Measurements from ENCODE around the gene TMEM98.
"Not testable (repeated sequence)": the region's sequence is repeated elsewhere in the genome, so short reads cannot be mapped to it uniquely, and the experiment has no call there.

TMEM98 gene

DNA sequence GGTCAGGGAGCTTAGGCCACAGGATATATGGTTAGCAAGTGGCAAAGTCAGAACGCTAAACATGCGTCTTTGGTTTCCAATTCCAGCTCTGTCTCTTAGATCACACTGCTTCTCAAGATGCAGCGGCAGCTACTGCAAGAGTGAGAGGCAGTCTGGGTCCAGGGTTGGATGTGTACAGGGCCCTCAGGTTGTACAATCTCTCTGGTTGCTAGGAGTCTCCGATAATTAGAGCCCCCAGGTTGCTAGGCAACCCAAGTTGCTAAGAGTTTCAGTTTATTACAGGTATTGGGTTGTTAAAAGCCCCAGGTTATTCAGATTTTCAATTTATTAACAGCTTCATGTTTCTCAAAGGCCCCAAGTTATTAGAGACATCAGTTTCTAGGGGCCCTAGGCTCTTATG, 48.2 kb downstream of the TMEM98 start:
- no peaks in the 10 kb centered on the region for H4K20me1 ChIP-seq (ENCODE audit: insufficient read depth, low read length)
- peak overlapping the region; percentile 44 for H3K9ac ChIP-seq (ENCODE audit: low read length)
- no peaks in the 10 kb centered on the region for H3K9me2 ChIP-seq (replicated peaks; ENCODE audit: insufficient read depth, low read length)
- H2AFZ ChIP-seq (ENCODE audit: low read length), result no peak overlapping the region
- TF ChIP-seq EZH2phosphoT487 (IDR thresholded peaks at IDR 0.05; ENCODE audit: low read length) (no peak), EZH2 (optimal IDR thresholded peaks at IDR 0.05; ENCODE audit: low read depth, low read length) (no peak)
- TF ChIP-seq, protein P1, sequence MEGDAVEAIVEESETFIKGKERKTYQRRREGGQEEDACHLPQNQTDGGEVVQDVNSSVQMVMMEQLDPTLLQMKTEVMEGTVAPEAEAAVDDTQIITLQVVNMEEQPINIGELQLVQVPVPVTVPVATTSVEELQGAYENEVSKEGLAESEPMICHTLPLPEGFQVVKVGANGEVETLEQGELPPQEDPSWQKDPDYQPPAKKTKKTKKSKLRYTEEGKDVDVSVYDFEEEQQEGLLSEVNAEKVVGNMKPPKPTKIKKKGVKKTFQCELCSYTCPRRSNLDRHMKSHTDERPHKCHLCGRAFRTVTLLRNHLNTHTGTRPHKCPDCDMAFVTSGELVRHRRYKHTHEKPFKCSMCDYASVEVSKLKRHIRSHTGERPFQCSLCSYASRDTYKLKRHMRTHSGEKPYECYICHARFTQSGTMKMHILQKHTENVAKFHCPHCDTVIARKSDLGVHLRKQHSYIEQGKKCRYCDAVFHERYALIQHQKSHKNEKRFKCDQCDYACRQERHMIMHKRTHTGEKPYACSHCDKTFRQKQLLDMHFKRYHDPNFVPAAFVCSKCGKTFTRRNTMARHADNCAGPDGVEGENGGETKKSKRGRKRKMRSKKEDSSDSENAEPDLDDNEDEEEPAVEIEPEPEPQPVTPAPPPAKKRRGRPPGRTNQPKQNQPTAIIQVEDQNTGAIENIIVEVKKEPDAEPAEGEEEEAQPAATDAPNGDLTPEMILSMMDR (IDR thresholded peaks at IDR 0.05; ENCODE audit: low read length), result no peak
- DNase-seq, result peak; percentile 38
- peaks cover 19% of the 10 kb centered on the region for H3F3A ChIP-seq (ENCODE audit: insufficient read depth, low read length)
- peak overlapping the region; percentile 15; the same call in 1 of the 2 replicates for H3K4me2 ChIP-seq (ENCODE audit: low read depth, low read length)
- H3K79me2 ChIP-seq (ENCODE audit: low read length), result no peaks in the 10 kb centered on the region
- H3K27ac ChIP-seq (ENCODE audit: low read length), result peak overlapping the region; percentile 91
- no peaks in the 10 kb centered on the region for H3K9me3 ChIP-seq (replicated peaks; ENCODE audit: insufficient read depth, low read length)
- H3K4me3 ChIP-seq (ENCODE audit: low read length), result no peak overlapping the region
- H3K27me3 ChIP-seq (replicated peaks; ENCODE audit: insufficient read depth, low read length), result no peaks in the 10 kb centered on the region
- no peaks in the 10 kb centered on the region for H3K36me3 ChIP-seq (replicated peaks; ENCODE audit: insufficient read depth, low read length)
- peaks cover 30% of the 10 kb centered on the region for H3K4me1 ChIP-seq (ENCODE audit: low read length)

DNA sequence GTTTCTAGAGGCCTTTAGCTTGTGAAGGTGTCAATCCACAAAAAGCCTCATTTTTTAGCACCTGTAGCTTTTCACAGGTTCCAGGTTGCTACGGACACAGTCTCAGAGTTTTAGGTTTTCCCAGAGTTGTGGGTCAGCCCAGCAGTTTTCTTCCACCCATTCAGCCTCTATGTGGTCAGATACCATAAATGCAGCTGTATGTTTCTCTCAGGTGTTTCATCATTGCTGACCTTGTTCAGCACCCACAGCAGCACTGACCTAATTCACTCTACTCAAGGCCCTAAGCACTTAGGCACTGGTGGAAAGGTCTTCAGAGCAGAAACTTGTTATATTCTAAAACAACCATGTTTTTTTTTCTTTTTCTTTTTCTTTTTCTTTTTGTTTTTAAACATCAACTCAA, 48.7 kb downstream of the TMEM98 start:
- Histone ChIP-seq H3K27ac (ENCODE audit: low read length) (peak overlapping the region; percentile 91), H3K9me3 (replicated peaks; ENCODE audit: insufficient read depth, low read length) (no peaks in the 10 kb centered on the region), H3F3A (ENCODE audit: insufficient read depth, low read length) (peaks cover 14% of the 10 kb centered on the region), H3K27me3 (replicated peaks; ENCODE audit: insufficient read depth, low read length) (no peaks in the 10 kb centered on the region), H3K79me2 (ENCODE audit: low read length) (no peaks in the 10 kb centered on the region), H3K4me2 (ENCODE audit: low read depth, low read length) (peak overlapping the region; percentile 15; the same call in 1 of the 2 replicates), H2AFZ (ENCODE audit: low read length) (no peak overlapping the region), H3K36me3 (replicated peaks; ENCODE audit: insufficient read depth, low read length) (no peaks in the 10 kb centered on the region), H3K4me3 (ENCODE audit: low read length) (no peak overlapping the region), H3K9ac (ENCODE audit: low read length) (peak overlapping the region; percentile 44), H3K4me1 (ENCODE audit: low read length) (peaks cover 26% of the 10 kb centered on the region), H4K20me1 (ENCODE audit: insufficient read depth, low read length) (no peaks in the 10 kb centered on the region), H3K9me2 (replicated peaks; ENCODE audit: insufficient read depth, low read length) (no peaks in the 10 kb centered on the region)
- TF ChIP-seq, protein P1 (IDR thresholded peaks at IDR 0.05; ENCODE audit: low read length), result no peak
- TF ChIP-seq EZH2 (optimal IDR thresholded peaks at IDR 0.05; ENCODE audit: low read depth, low read length), result no peak
- peak; percentile 71 for DNase-seq

DNA sequence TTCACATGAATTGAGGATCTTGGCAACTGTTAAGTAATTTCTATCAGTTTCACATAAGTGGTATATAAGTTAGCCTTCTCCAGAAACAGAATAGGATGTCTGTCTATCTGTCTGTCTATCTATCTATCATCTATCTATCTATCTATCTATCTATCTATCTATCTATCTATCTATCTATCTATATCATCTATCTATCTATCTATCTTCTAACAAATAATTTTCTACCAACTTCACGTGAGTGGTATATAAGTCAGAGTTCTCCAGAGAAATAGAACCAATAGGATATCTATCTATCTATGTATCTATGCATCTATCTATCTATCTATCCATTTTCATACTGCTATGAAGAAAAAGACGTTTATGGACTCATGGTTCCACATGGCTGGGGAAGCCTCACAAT, 52.3 kb downstream of the TMEM98 start:
- TF ChIP-seq, protein P1 (IDR thresholded peaks at IDR 0.05; ENCODE audit: low read length), result no peak
- TF ChIP-seq EZH2phosphoT487 (IDR thresholded peaks at IDR 0.05; ENCODE audit: low read length) (no peak), EZH2 (optimal IDR thresholded peaks at IDR 0.05; ENCODE audit: low read depth, low read length) (no peak)

DNA sequence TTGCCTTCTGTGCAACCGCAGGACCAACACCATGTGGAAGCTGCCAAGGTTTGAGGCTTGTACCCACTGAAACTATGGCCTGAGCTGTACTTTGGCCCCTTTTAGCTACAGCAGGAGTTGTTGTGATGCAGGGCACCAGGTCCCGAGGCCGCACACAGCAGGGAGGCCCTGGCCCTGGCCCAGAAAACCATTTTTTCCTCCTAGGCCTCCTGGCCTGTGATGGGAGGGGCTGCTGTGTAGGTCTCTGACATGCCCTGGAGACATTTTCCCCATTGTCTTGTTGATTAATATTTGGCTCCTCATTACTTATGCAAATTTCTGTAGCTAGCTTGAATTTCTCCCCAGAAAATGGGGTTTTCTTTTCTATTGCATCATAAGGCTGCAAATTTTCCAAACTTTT, 53.7 kb downstream of the TMEM98 start:
- H3K4me3 ChIP-seq (ENCODE audit: low read length); H4K20me1 ChIP-seq (ENCODE audit: insufficient read depth, low read length); H3K27ac ChIP-seq (ENCODE audit: low read length); DNase-seq; H3K27me3 ChIP-seq (replicated peaks; ENCODE audit: insufficient read depth, low read length); H3K9me3 ChIP-seq (replicated peaks; ENCODE audit: insufficient read depth, low read length); H3K79me2 ChIP-seq (ENCODE audit: low read length); H3F3A ChIP-seq (ENCODE audit: insufficient read depth, low read length); H2AFZ ChIP-seq (ENCODE audit: low read length); H3K9me2 ChIP-seq (replicated peaks; ENCODE audit: insufficient read depth, low read length); H3K36me3 ChIP-seq (replicated peaks; ENCODE audit: insufficient read depth, low read length); H3K4me2 ChIP-seq (ENCODE audit: low read depth, low read length); H3K9ac ChIP-seq (ENCODE audit: low read length): not testable (repeated sequence)
- peaks cover 10% of the 10 kb centered on the region for H3K4me1 ChIP-seq (ENCODE audit: low read length)

More for the DNA sequence above, 52.3 kb downstream of the TMEM98 start:
- no peak overlapping the region for H3K27ac ChIP-seq (ENCODE audit: low read length)
- no peak overlapping the region for H2AFZ ChIP-seq (ENCODE audit: low read length)
- no peak overlapping the region for H3K9ac ChIP-seq (ENCODE audit: low read length)
- no peaks in the 10 kb centered on the region for H4K20me1 ChIP-seq (ENCODE audit: insufficient read depth, low read length)
- no peak overlapping the region for H3K4me2 ChIP-seq (ENCODE audit: low read depth, low read length)
- no peaks in the 10 kb centered on the region for H3K9me3 ChIP-seq (replicated peaks; ENCODE audit: insufficient read depth, low read length)
- peaks cover 12% of the 10 kb centered on the region for H3F3A ChIP-seq (ENCODE audit: insufficient read depth, low read length)
- no peaks in the 10 kb centered on the region for H3K36me3 ChIP-seq (replicated peaks; ENCODE audit: insufficient read depth, low read length)
- no peaks in the 10 kb centered on the region for H3K9me2 ChIP-seq (replicated peaks; ENCODE audit: insufficient read depth, low read length)
- peaks cover 17% of the 10 kb centered on the region for H3K4me1 ChIP-seq (ENCODE audit: low read length)
- DNase-seq, result no peak
- no peaks in the 10 kb centered on the region for H3K27me3 ChIP-seq (replicated peaks; ENCODE audit: insufficient read depth, low read length)
- no peaks in the 10 kb centered on the region for H3K79me2 ChIP-seq (ENCODE audit: low read length)
- H3K4me3 ChIP-seq (ENCODE audit: low read length), result no peak overlapping the region
